Measurements from ENCODE around the gene SLC44A4.
"Not testable (repeated sequence)": the region's sequence is repeated elsewhere in the genome, so short reads cannot be mapped to it uniquely, and the experiment has no call there.

SLC44A4 gene

GRCh38 chr6:31878726-31879125 lies at the start of gene SLC44A4:
SLC44A4 (minus strand) TSS chr6:31878997; CDS start chr6:31878980, 17 bp downstream.
- DNase-seq (ENCODE audit: low read depth in 2 of 2), result no peak

GRCh38 chr6:31928672-31928939 lies 49.8 kb upstream of the SLC44A4 start:
- no peak for DNase-seq (ENCODE audit: low read depth in 2 of 2)

- no peak for DNase-seq (ENCODE audit: low read depth in 2 of 2)
Observed at GRCh38 chr6:31927863-31928671, 49.3 kb upstream of the SLC44A4 start.

- no peak for DNase-seq (ENCODE audit: low read depth in 2 of 2)
Observed at GRCh38 chr6:31927242-31927862, 48.6 kb upstream of the SLC44A4 start, which contains the start of gene C2. C2 (plus strand) TSS chr6:31927717; CDS start chr6:31927753, 36 bp downstream.

- no peak for DNase-seq (ENCODE audit: low read depth in 2 of 2)
Observed at GRCh38 chr6:31922942-31923341, 44.1 kb upstream of the SLC44A4 start.

- DNase-seq (ENCODE audit: low read depth in 2 of 2), result no peak
Observed at GRCh38 chr6:31920811-31921210, 42.0 kb upstream of the SLC44A4 start.

- DNase-seq (ENCODE audit: low read depth in 2 of 2), result no peak
Observed at GRCh38 chr6:31919624-31920303, 41.0 kb upstream of the SLC44A4 start.

GRCh38 chr6:31918069-31918720 lies 39.4 kb upstream of the SLC44A4 start:
- DNase-seq (ENCODE audit: low read depth in 2 of 2), result no peak

GRCh38 chr6:31915756-31916155 lies 37.0 kb upstream of the SLC44A4 start:
- DNase-seq (ENCODE audit: low read depth in 2 of 2), result no peak

- DNase-seq (ENCODE audit: low read depth in 2 of 2), result no peak
Observed at GRCh38 chr6:31915351-31915750, 36.6 kb upstream of the SLC44A4 start.

GRCh38 chr6:31911826-31912585 lies 33.2 kb upstream of the SLC44A4 start:
- DNase-seq (ENCODE audit: low read depth in 2 of 2), result no peak

- not testable (repeated sequence) for DNase-seq (ENCODE audit: low read depth in 2 of 2)
Observed at GRCh38 chr6:31909298-31909697, 30.5 kb upstream of the SLC44A4 start.

GRCh38 chr6:31908791-31909190 lies 30.0 kb upstream of the SLC44A4 start:
- DNase-seq (ENCODE audit: low read depth in 2 of 2), result no peak

GRCh38 chr6:31908255-31908654 lies 29.5 kb upstream of the SLC44A4 start:
- not testable (repeated sequence) for DNase-seq (ENCODE audit: low read depth in 2 of 2)

GRCh38 chr6:31907158-31907813 lies 28.5 kb upstream of the SLC44A4 start:
- no peak for DNase-seq (ENCODE audit: low read depth in 2 of 2)

GRCh38 chr6:31906727-31907126 lies 27.9 kb upstream of the SLC44A4 start:
- not testable (repeated sequence) for DNase-seq (ENCODE audit: low read depth in 2 of 2)

- DNase-seq (ENCODE audit: low read depth in 2 of 2), result no peak
Observed at GRCh38 chr6:31906122-31906521, 27.3 kb upstream of the SLC44A4 start.

GRCh38 chr6:31905041-31905440 lies 26.2 kb upstream of the SLC44A4 start:
- no peak for DNase-seq (ENCODE audit: low read depth in 2 of 2)

GRCh38 chr6:31903957-31904356 lies 25.2 kb upstream of the SLC44A4 start:
- DNase-seq (ENCODE audit: low read depth in 2 of 2), result no peak

GRCh38 chr6:31901953-31902643 lies 23.3 kb upstream of the SLC44A4 start, which contains the start of gene ZBTB12:
ZBTB12 (minus strand) TSS chr6:31902086; CDS start chr6:31901305, 781 bp downstream.
- peak; percentile 70 to 80 for DNase-seq (ENCODE audit: low read depth in 2 of 2)
